HCT116 (cell line): Measurements from ENCODE around the gene ISYNA1.

Experiments used
- CEBPB ChIP-seq: IDR thresholded peaks from 2 replicates; pipeline ENCODE4 v1.6.1; 2012; ENCODE audit warnings: low read depth
- CTCF ChIP-seq, 3 experiments: fragments of 200-600 bp in 1 of 3; sonication (generic) in 1 of 3; IDR thresholded peaks in 2 of 3; conservative IDR thresholded peaks in 1 of 3; 2 replicates each; pipeline ENCODE4 v1.5.1; 2012 to 2017; ENCODE audit warnings: low read depth in 2 of 3, low read length in 2 of 3, antibody characterized with exemption in 1 of 3, borderline replicate concordance in 1 of 3, control low read depth in 1 of 3, mild to moderate bottlenecking in 1 of 3, mixed read lengths in 1 of 3, mixed run types in 1 of 3, moderate library complexity in 1 of 3; ENCODE audit not compliant: insufficient read depth in 1 of 3
- EGR1 ChIP-seq: IDR thresholded peaks from 2 replicates; pipeline ENCODE4 v1.6.1; 2012; ENCODE audit warnings: low read depth

DNA sequence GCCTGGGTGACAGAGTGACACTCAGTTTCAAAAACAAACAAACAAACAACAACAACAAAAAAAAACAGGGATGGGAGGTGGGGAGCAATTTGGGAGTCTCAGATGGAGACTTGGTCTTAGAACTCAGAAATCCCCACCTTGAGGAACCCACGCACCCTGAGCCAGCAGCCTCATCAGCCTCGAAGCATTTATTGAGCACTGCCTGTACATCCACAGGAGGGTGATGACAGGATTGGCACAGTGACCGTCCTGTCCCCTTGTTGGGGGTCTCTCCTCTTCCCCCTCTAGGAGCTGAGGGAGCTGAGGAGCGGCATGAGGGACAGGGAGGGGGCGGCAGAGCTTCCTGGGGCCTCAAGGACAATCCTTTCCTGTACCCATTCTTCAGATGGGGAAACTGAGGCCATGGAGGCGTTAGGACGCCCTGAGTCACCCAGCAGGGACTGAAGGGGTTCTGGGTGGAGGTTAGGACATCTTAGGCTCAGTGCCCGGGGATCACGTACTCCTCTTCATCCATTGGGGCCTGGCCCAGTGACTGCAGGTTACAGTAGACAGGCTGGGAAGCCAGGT, 46.3 kb downstream of the ISYNA1 start:
- TF ChIP-seq CTCF (IDR thresholded peaks at IDR 0.05 in 2 of 3, conservative IDR thresholded peaks at IDR 0.05 in 1 of 3; ENCODE audit: borderline replicate concordance in 1 of 3, insufficient read depth in 1 of 3, low read depth in 2 of 3, low read length in 2 of 3) (no peak), CEBPB (no peak), EGR1 (no peak)
